Smooth muscle cell (in vitro differentiated cells): Measurements from ENCODE around the gene RSU1. TPM values are rescaled to one million over a fixed set of nuclear protein-coding genes. Genes with fewer than 3 reads are reported as not detected.

ENCODE experiments used
- polyA plus RNA-seq: library from polyadenylated mRNA; unstranded; fragments of >200 nt; fragmentation: Nextera tagmentation; extraction: Ambion mirVana; gene quantifications from 2 replicates; pipeline ENCODE4 v1.2.1, GENCODE V29; 2016
- small RNA-seq: library from RNA; depleted of rRNA; stranded (forward); fragments of <200 nt; gene quantifications from one replicate; pipeline ENCODE3, GENCODE V24; 2014
- total RNA-seq: library from RNA; depleted of rRNA; stranded (reverse); fragments of >200 nt; gene quantifications from 2 replicates; pipeline ENCODE4 v1.2.3, GENCODE V29; 2014

Gene RSU1
- total and polyA plus RNA-seq, 2 experiments from 2014 or later, result 110 to 128 TPM

Small RNA genes within 50 kb of the gene (small RNA-seq; reads per million reads assigned to genes)
- gene RF02271, result not detected
